Chondrocyte (in vitro differentiated cells): ENCODE results near the gene MACROD2. TPM values are rescaled to one million over a fixed set of nuclear protein-coding genes. Genes with fewer than 3 reads are reported as not detected.

ENCODE experiments used
- DNase-seq: peaks from one replicate; pipeline ENCODE4 v3.0.0; 2021; ENCODE audit warnings: mixed read lengths, low spot score
- H3K27ac Mint-ChIP-seq: one replicate; pipeline ENCODE4 v1.8.0; 2021; ENCODE audit warnings: mild to moderate bottlenecking, moderate library complexity, mixed read lengths; ENCODE audit not compliant: unreplicated experiment
- H3K27me3 Mint-ChIP-seq: 2 replicates; pipeline ENCODE4 v1.8.0; 2021; ENCODE audit warnings: low read depth, mixed read lengths
- H3K36me3 Mint-ChIP-seq: 2 replicates; pipeline ENCODE4 v1.8.0; 2021; ENCODE audit warnings: low read depth, mixed read lengths
- H3K4me1 Mint-ChIP-seq: 2 replicates; pipeline ENCODE4 v1.8.0; 2021; ENCODE audit warnings: low read depth, mild to moderate bottlenecking, mixed read lengths
- H3K4me3 Mint-ChIP-seq: one replicate; pipeline ENCODE4 v1.8.0; 2021; ENCODE audit warnings: mild to moderate bottlenecking, moderate library complexity, mixed read lengths; ENCODE audit not compliant: unreplicated experiment
- H3K9me3 Mint-ChIP-seq: 2 replicates; pipeline ENCODE4 v1.8.0; 2021; ENCODE audit warnings: low read depth, mixed read lengths
- total RNA-seq: library from RNA; stranded (reverse); gene quantifications from 3 replicates; pipeline ENCODE4 v1.2.1, GENCODE V29; 2021
- TF ChIP-seq, protein P1 (sequence below): fragments of 200-600 bp; sonication (generic); IDR thresholded peaks from 2 replicates; pipeline ENCODE4 v1.5.0; 2021; ENCODE audit warnings: antibody characterized with exemption, mild to moderate bottlenecking, moderate library complexity

The MACROD2 gene
- total RNA-seq, 1 donor from 2014 or later: 3.2 TPM

- no peak for DNase-seq
- no peaks in the 10 kb centered on the region for H3K4me1 Mint-ChIP-seq
- H3K4me3 Mint-ChIP-seq: no peak overlapping the region
- H3K36me3 Mint-ChIP-seq: no peaks in the 10 kb centered on the region
- H3K9me3 Mint-ChIP-seq: no peaks in the 10 kb centered on the region
- TF ChIP-seq, protein P1, sequence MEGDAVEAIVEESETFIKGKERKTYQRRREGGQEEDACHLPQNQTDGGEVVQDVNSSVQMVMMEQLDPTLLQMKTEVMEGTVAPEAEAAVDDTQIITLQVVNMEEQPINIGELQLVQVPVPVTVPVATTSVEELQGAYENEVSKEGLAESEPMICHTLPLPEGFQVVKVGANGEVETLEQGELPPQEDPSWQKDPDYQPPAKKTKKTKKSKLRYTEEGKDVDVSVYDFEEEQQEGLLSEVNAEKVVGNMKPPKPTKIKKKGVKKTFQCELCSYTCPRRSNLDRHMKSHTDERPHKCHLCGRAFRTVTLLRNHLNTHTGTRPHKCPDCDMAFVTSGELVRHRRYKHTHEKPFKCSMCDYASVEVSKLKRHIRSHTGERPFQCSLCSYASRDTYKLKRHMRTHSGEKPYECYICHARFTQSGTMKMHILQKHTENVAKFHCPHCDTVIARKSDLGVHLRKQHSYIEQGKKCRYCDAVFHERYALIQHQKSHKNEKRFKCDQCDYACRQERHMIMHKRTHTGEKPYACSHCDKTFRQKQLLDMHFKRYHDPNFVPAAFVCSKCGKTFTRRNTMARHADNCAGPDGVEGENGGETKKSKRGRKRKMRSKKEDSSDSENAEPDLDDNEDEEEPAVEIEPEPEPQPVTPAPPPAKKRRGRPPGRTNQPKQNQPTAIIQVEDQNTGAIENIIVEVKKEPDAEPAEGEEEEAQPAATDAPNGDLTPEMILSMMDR: no peak
- no peak overlapping the region for H3K27ac Mint-ChIP-seq
- H3K27me3 Mint-ChIP-seq: no peaks in the 10 kb centered on the region
Observed at GRCh38 chr20:14744723-14745122, 749.4 kb downstream of the MACROD2 start.

DNA sequence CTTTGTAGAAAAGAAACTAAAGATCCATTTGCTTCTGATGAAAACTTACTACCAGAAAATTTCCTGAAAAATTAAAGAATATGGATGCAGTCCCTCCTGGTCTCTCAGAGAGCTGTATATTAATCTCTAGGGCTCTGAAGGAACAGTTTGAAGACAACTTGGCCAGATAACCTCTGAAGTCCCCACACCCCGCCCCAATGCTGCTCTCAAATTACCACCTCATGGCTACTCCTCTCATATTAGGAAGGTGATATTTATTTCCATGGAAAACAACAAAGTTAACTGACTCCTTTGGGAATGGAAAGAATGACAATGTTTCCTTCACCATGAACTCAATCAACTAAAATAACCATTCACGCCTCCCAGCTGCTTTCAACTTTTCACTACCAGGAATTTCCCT is 750.5 kb downstream of the MACROD2 start:
- H3K27ac Mint-ChIP-seq: no peak overlapping the region
- no peak for DNase-seq
- H3K27me3 Mint-ChIP-seq: no peaks in the 10 kb centered on the region
- TF ChIP-seq, protein P1: no peak
- no peaks in the 10 kb centered on the region for H3K9me3 Mint-ChIP-seq
- no peaks in the 10 kb centered on the region for H3K4me1 Mint-ChIP-seq
- no peaks in the 10 kb centered on the region for H3K36me3 Mint-ChIP-seq
- H3K4me3 Mint-ChIP-seq: no peak overlapping the region

GRCh38 chr20:14751191-14751590 is 755.9 kb downstream of the MACROD2 start:
- no peaks in the 10 kb centered on the region for H3K36me3 Mint-ChIP-seq
- no peak overlapping the region for H3K4me3 Mint-ChIP-seq
- H3K4me1 Mint-ChIP-seq: no peaks in the 10 kb centered on the region
- H3K9me3 Mint-ChIP-seq: no peaks in the 10 kb centered on the region
- H3K27ac Mint-ChIP-seq: no peak overlapping the region
- peaks cover 4% of the 10 kb centered on the region for H3K27me3 Mint-ChIP-seq
- TF ChIP-seq, protein P1: no peak
- no peak for DNase-seq

DNA sequence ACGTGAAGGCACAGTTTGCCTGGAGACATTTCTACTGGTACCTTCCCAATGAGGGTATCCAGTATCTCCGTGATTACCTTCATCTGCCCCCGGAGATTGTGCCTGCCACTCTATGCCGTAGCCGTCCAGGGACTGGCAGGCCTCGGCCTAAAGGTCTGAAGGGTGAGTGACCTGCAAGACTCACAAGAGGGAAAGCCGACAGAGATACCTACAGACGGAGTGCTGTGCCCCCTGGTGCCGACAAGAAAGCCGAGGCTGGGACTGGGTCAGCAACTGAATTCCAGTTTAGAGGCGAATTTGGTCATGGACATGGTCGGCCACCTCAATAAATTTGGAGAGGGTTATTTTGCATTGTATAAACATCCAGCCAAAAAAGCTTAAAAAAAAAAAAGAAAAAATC is 762.4 kb downstream of the MACROD2 start:
- Mint-ChIP-seq H3K36me3 (peaks cover 1% of the 10 kb centered on the region), H3K4me3 (no peak overlapping the region), H3K27me3 (peaks cover 9% of the 10 kb centered on the region), H3K4me1 (no peaks in the 10 kb centered on the region), H3K27ac (no peak overlapping the region), H3K9me3 (no peaks in the 10 kb centered on the region)
- TF ChIP-seq, protein P1: no peak
- DNase-seq: no peak

DNA sequence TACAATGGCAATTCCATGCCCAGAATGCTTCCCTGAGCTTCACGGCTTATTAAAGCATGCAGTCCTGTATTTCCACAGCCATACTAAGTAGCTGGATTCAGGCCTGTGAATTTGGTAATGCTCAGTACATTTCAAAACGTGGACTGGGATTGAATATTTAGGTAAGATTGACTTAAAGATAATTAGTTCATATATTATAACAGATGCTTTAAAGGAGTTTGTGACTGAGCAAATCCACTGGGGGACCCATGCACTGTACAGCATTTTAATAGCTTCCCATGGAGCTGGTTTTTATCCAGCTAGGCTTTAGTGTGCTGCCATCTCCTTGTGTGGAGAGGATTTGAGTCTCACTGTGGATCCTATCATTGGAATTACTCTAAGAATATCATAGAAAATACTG is 763.0 kb downstream of the MACROD2 start:
- H3K9me3 Mint-ChIP-seq: no peaks in the 10 kb centered on the region
- H3K4me1 Mint-ChIP-seq: no peaks in the 10 kb centered on the region
- DNase-seq: no peak
- peaks cover 1% of the 10 kb centered on the region for H3K36me3 Mint-ChIP-seq
- peaks cover 9% of the 10 kb centered on the region for H3K27me3 Mint-ChIP-seq
- H3K27ac Mint-ChIP-seq: no peak overlapping the region
- no peak overlapping the region for H3K4me3 Mint-ChIP-seq
- TF ChIP-seq, protein P1: no peak
